Measurements from ENCODE around the gene GPR25.

DNA sequence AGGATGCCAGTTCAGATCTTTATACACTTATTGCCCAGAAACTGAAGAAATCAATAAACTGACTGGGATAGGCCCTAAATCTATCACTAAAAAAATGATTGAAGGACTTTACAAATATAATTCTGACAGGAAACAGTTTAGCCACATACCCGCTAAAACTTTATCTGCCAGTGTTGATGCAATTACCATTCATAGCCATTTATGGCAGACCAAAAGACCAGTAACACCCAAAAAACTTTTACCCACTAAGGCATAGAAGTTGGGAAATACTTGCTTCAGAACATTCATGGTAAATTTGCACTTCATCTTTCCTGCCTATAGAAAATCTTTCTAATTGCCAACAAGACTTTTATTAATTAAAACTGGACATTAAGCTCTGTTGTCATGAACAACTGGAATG, 15.0 kb upstream of the GPR25 start:
- TF ChIP-seq CTCF (IDR thresholded peaks at IDR 0.05) (no peak), POLR2A (IDR thresholded peaks at IDR 0.05) (no peak), POLR2AphosphoS5 (IDR thresholded peaks at IDR 0.05; ENCODE audit: insufficient read depth in 1 of 2, low read depth in 1 of 2) (no peak)
